Natural killer cell treated with Interleukin-12 subunit alpha and Interleukin-12 subunit beta and Interleukin-15 and Interleukin-18, amount 100 ng/mL, for 72 hours (primary cell): ENCODE measurements around the gene SF3A1. TPM values are rescaled to one million over a fixed set of nuclear protein-coding genes. Genes with fewer than 3 reads are reported as not detected.

Experiments
- ATAC-seq, 2 donors: fragments of 150-1000 bp; cut with Tn5 transposase in 1 of 2; sonication (Bioruptor Pico), chemical (Tn5 transposase) in 1 of 2; 2 replicates each; pipeline ENCODE4 v1.10.0; 2021
- DNase-seq: peaks from one replicate; pipeline ENCODE4 v3.0.0; 2022; ENCODE audit warnings: low spot score
- H3K27ac Mint-ChIP-seq, 2 donors: 1 replicate in 1 of 2; 2 replicates in 1 of 2; pipeline ENCODE4 v1.8.0; 2022; ENCODE audit warnings: mixed read lengths in 2 of 2, mild to moderate bottlenecking in 1 of 2, moderate library complexity in 1 of 2
- H3K27me3 Mint-ChIP-seq, 2 donors: 1 replicate in 1 of 2; 2 replicates in 1 of 2; pipeline ENCODE4 v1.8.0; 2022; ENCODE audit warnings: mixed read lengths in 2 of 2
- H3K36me3 Mint-ChIP-seq: one replicate; pipeline ENCODE4 v1.8.0; 2022; ENCODE audit warnings: mixed read lengths
- H3K4me1 Mint-ChIP-seq, 2 donors: 1 replicate in 1 of 2; 2 replicates in 1 of 2; pipeline ENCODE4 v1.8.0; 2022; ENCODE audit warnings: low read depth in 2 of 2, mixed read lengths in 2 of 2, mild to moderate bottlenecking in 1 of 2
- H3K4me3 Mint-ChIP-seq: one replicate; pipeline ENCODE4 v1.8.0; 2022; ENCODE audit warnings: mixed read lengths
- H3K9me3 Mint-ChIP-seq: 2 replicates; pipeline ENCODE4 v1.8.0; 2022; ENCODE audit warnings: mixed read lengths
- total RNA-seq, 2 donors: library from RNA; stranded (reverse); gene quantifications; one replicate each; pipeline ENCODE4 v1.2.3, GENCODE V29; 2022

Gene SF3A1
- total RNA-seq, 2 donors from 2014 or later: 225 to 301 TPM

- H3K9me3 Mint-ChIP-seq: no peaks in the 10 kb centered on the region
- peaks cover 12 to 16% of the 10 kb centered on the region in 2 donors for H3K4me1 Mint-ChIP-seq
- H3K36me3 Mint-ChIP-seq: no peaks in the 10 kb centered on the region
- no peaks in the 10 kb centered on the region for H3K27me3 Mint-ChIP-seq
- ATAC-seq: no peak
- no peak for DNase-seq
- H3K4me3 Mint-ChIP-seq: no peak overlapping the region
- H3K27ac Mint-ChIP-seq: peak overlapping the region in 1 of 2 donors; percentile 29
These were observed 71.4 kb downstream of the SF3A1 start for GRCh38 chr22:30285176-30285845.

GRCh38 chr22:30284666-30285065 lies 72.0 kb downstream of the SF3A1 start:
- Mint-ChIP-seq H3K27ac (peak overlapping the region in 1 of 2 donors; percentile 29), H3K9me3 (no peaks in the 10 kb centered on the region), H3K27me3 (no peaks in the 10 kb centered on the region), H3K4me1 (peaks cover 10 to 12% of the 10 kb centered on the region in 2 donors), H3K36me3 (no peaks in the 10 kb centered on the region), H3K4me3 (no peak overlapping the region)
- DNase-seq: no peak
- no peak for ATAC-seq

- Mint-ChIP-seq H3K27me3 (no peaks in the 10 kb centered on the region), H3K27ac (peak overlapping the region in 1 of 2 donors; percentile 29), H3K4me3 (no peak overlapping the region), H3K4me1 (peaks cover 13 to 14% of the 10 kb centered on the region in 2 donors), H3K36me3 (no peaks in the 10 kb centered on the region), H3K9me3 (no peaks in the 10 kb centered on the region)
- ATAC-seq (no peak), DNase-seq (no peak)
These were observed 72.5 kb downstream of the SF3A1 start for GRCh38 chr22:30284172-30284571.

DNA sequence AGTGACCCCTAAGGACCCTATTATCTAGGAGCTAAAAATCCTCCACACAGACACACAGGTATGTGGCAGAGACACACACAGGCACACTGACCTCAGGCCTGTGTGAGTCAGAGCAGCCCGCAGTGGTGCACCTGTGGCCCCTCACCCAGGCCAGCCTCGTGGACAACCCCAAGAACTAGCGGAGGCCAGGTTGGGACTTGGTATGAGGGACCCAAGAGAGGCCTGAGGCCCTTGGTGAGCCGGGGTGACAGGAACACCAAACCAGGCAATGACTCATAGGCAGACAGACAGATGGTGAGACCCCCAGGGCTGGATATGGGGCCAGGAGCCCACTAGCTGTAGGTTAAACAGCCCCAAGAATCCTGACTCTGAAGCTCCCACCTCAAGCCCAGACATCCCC lies 73.4 kb downstream of the SF3A1 start:
- Mint-ChIP-seq H3K27me3 (no peaks in the 10 kb centered on the region), H3K36me3 (no peaks in the 10 kb centered on the region), H3K4me1 (peaks cover 13 to 14% of the 10 kb centered on the region in 2 donors), H3K4me3 (no peak overlapping the region), H3K27ac (no peak overlapping the region), H3K9me3 (no peaks in the 10 kb centered on the region)
- ATAC-seq (no peak), DNase-seq (no peak)

- no peaks in the 10 kb centered on the region for H3K9me3 Mint-ChIP-seq
- H3K4me1 Mint-ChIP-seq: peaks cover 5 to 13% of the 10 kb centered on the region in 2 donors
- peaks cover 0 to 3% of the 10 kb centered on the region in 2 donors for H3K27me3 Mint-ChIP-seq
- DNase-seq (no peak), ATAC-seq (no peak)
- H3K4me3 Mint-ChIP-seq: no peak overlapping the region
- H3K27ac Mint-ChIP-seq: no peak overlapping the region
- no peaks in the 10 kb centered on the region for H3K36me3 Mint-ChIP-seq
These were observed 74.1 kb downstream of the SF3A1 start for GRCh38 chr22:30282616-30283046.

Other genes starting within 250 kb of the SF3A1 start
- 100 to 1,000 TPM in 1 of 2 donors, 10 to 100 TPM in 1; 63.3 to 125 TPM for gene LIF, start 110.1 kb downstream of the SF3A1 start, total RNA-seq
- 10 to 100 TPM; 15.5 to 38.7 TPM for gene OSM, start 90.0 kb downstream of the SF3A1 start, total RNA-seq
- 1 to 10 TPM; 4.0 to 4.4 TPM for gene CASTOR1, start 67.4 kb downstream of the SF3A1 start, total RNA-seq
- 10 to 100 TPM; 13.9 to 28.3 TPM for gene TBC1D10A, start 30.0 kb downstream of the SF3A1 start, total RNA-seq
- 1 to 10 TPM; 3.3 to 6.8 TPM for gene CCDC157, start 113 bp upstream of the SF3A1 start, total RNA-seq
- gene RNF215, start 30.5 kb upstream of the SF3A1 start, total RNA-seq: 1 to 10 TPM; 5.2 to 7.4 TPM
- 1 to 10 TPM in 1 of 2 donors, under 1 TPM in 1; 0.40 to 1.3 TPM for gene SEC14L2, start 40.1 kb upstream of the SF3A1 start, total RNA-seq
- gene MTFP1, start 68.9 kb upstream of the SF3A1 start, total RNA-seq: 10 to 100 TPM; 58.7 to 67.4 TPM
- gene SEC14L3, start 115.1 kb upstream of the SF3A1 start, total RNA-seq: not detected
- not detected for gene SEC14L4, start 148.8 kb upstream of the SF3A1 start, total RNA-seq
- not detected for gene SEC14L6, start 189.8 kb upstream of the SF3A1 start, total RNA-seq
- not detected for gene GAL3ST1, start 217.8 kb upstream of the SF3A1 start, total RNA-seq
- gene PES1, start 235.0 kb upstream of the SF3A1 start, total RNA-seq: 100 to 1,000 TPM in 1 of 2 donors, 10 to 100 TPM in 1; 94.5 to 173 TPM